GM23338 (cell line): ENCODE data around the gene SCGB3A1. TPM values are rescaled to one million over a fixed set of nuclear protein-coding genes. Genes with fewer than 3 reads are reported as not detected.

ENCODE experiments used
- ATAC-seq: fragments of 200-7000 bp; cut with Tn5 transposase; 3 replicates; pipeline ENCODE4 v1.9.1; 2020
- DNase-seq: peaks from one replicate; pipeline ENCODE4 v3.0.0-alpha.2; 2015; ENCODE audit warnings: low spot score
- H2AFZ ChIP-seq: fragments of 200-600 bp; sonication (generic); 2 replicates; pipeline ENCODE4 v1.8.0; 2016; ENCODE audit warnings: antibody characterized with exemption, mild to moderate bottlenecking, moderate library complexity
- H3F3A ChIP-seq: fragments of 200-600 bp; sonication (generic); replicated peaks from 2 replicates; pipeline ENCODE4 v1.8.0; 2017; ENCODE audit warnings: antibody characterized with exemption, mixed run types, low read depth
- H3K27ac ChIP-seq: fragments of 200-600 bp; sonication (generic); 2 replicates; pipeline ENCODE4 v1.6.1; 2016; ENCODE audit warnings: low read depth
- H3K27me3 ChIP-seq: fragments of 200-600 bp; sonication (generic); 2 replicates; pipeline ENCODE4 v1.8.0; 2016; ENCODE audit warnings: mild to moderate bottlenecking, mixed run types, moderate library complexity; ENCODE audit not compliant: insufficient read depth
- H3K36me3 ChIP-seq: fragments of 200-600 bp; sonication (generic); 2 replicates; pipeline ENCODE4 v1.8.0; 2016; ENCODE audit warnings: mild to moderate bottlenecking; ENCODE audit not compliant: insufficient read depth
- H3K4me1 ChIP-seq: fragments of 200-600 bp; sonication (generic); 2 replicates; pipeline ENCODE4 v1.8.0; 2016; ENCODE audit warnings: mild to moderate bottlenecking, moderate library complexity; ENCODE audit not compliant: insufficient read depth
- H3K4me2 ChIP-seq: fragments of 200-600 bp; sonication (generic); 2 replicates; pipeline ENCODE4 v1.7.1; 2017; ENCODE audit warnings: mixed run types
- H3K4me3 ChIP-seq: fragments of 200-600 bp; sonication (generic); 2 replicates; pipeline ENCODE4 v1.6.1; 2016; ENCODE audit warnings: mixed run types
- H3K79me2 ChIP-seq: fragments of 200-600 bp; sonication (generic); replicated peaks from 2 replicates; pipeline ENCODE4 v1.8.0; 2017; ENCODE audit warnings: mild to moderate bottlenecking; ENCODE audit not compliant: insufficient read depth
- H3K9me2 ChIP-seq: fragments of 200-600 bp; sonication (generic); 2 replicates; pipeline ENCODE4 v1.8.0; 2017; ENCODE audit not compliant: insufficient read depth
- H4K20me1 ChIP-seq: fragments of 200-600 bp; sonication (generic); replicated peaks from 2 replicates; pipeline ENCODE4 v1.8.0; 2017; ENCODE audit warnings: mild to moderate bottlenecking; ENCODE audit not compliant: insufficient read depth
- H3K27ac Mint-ChIP-seq: 2 replicates; pipeline ENCODE4 v1.8.0; 2020; ENCODE audit warnings: inconsistent platforms, mild to moderate bottlenecking, moderate library complexity, mixed read lengths
- H3K27me3 Mint-ChIP-seq: 3 replicates; pipeline ENCODE4 v1.8.0; 2022; ENCODE audit warnings: low read depth, mild to moderate bottlenecking, moderate library complexity, mixed read lengths, inconsistent platforms; ENCODE audit not compliant: insufficient read depth, poor library complexity
- H3K36me3 Mint-ChIP-seq: 3 replicates; pipeline ENCODE4 v1.8.0; 2021; ENCODE audit warnings: low read depth, mild to moderate bottlenecking, inconsistent platforms, moderate library complexity, mixed read lengths
- H3K4me1 Mint-ChIP-seq: 3 replicates; pipeline ENCODE4 v1.8.0; 2020; ENCODE audit warnings: mild to moderate bottlenecking, inconsistent platforms, mixed read lengths
- H3K4me3 Mint-ChIP-seq: 3 replicates; pipeline ENCODE4 v1.8.0; 2021; ENCODE audit warnings: moderate library complexity, mild to moderate bottlenecking, inconsistent platforms, mixed read lengths
- H3K9me3 Mint-ChIP-seq: 3 replicates; pipeline ENCODE4 v1.8.0; 2020; ENCODE audit warnings: moderate library complexity, mild to moderate bottlenecking, inconsistent platforms, mixed read lengths
- CREB1 ChIP-seq: fragments of 250-450 bp; sonication (Bioruptor Pico); IDR thresholded peaks from 2 replicates; pipeline ENCODE4 v1.5.0; 2020; ENCODE audit warnings: low read depth, mild to moderate bottlenecking, moderate library complexity
- EZH2 ChIP-seq: fragments of 200-600 bp; sonication (generic); IDR thresholded peaks from one replicate; pipeline ENCODE4 v1.8.0; 2017; ENCODE audit warnings: antibody characterized with exemption, mild to moderate bottlenecking, low read depth; ENCODE audit not compliant: unreplicated experiment
- EZH2phosphoT487 ChIP-seq: fragments of 200-600 bp; sonication (generic); IDR thresholded peaks from one replicate; pipeline ENCODE4 v1.8.1; 2018; ENCODE audit warnings: antibody characterized with exemption; ENCODE audit not compliant: unreplicated experiment
- JUNB ChIP-seq: IDR thresholded peaks from one replicate; pipeline ENCODE4 v1.6.1; 2016; ENCODE audit warnings: antibody characterized with exemption; ENCODE audit not compliant: unreplicated experiment
- NANOG ChIP-seq: IDR thresholded peaks from 2 replicates; pipeline ENCODE4 v1.6.1; 2016; ENCODE audit warnings: antibody characterized with exemption, borderline replicate concordance
- POLR2AphosphoS5 ChIP-seq: IDR thresholded peaks from 2 replicates; pipeline ENCODE4 v1.6.1; 2016; ENCODE audit warnings: antibody characterized with exemption, low read depth
- STAT1 ChIP-seq: IDR thresholded peaks from one replicate; pipeline ENCODE4 v1.6.1; 2016; ENCODE audit warnings: antibody characterized with exemption; ENCODE audit not compliant: unreplicated experiment
- ZNF114 ChIP-seq: fragments of 250-450 bp; sonication (Bioruptor Pico); IDR thresholded peaks from 2 replicates; pipeline ENCODE4 v1.5.0; 2020; ENCODE audit warnings: mild to moderate bottlenecking, moderate library complexity
- ZNF331 ChIP-seq: fragments of 250-450 bp; sonication (Bioruptor Pico); IDR thresholded peaks from 2 replicates; pipeline ENCODE4 v1.5.0; 2020; ENCODE audit warnings: low read depth, mild to moderate bottlenecking, moderate library complexity
- polyA plus RNA-seq: library from polyadenylated mRNA; unstranded; fragments of >200 nt; fragmentation: Nextera tagmentation; extraction: Ambion mirVana; gene quantifications from 2 replicates; pipeline ENCODE4 v1.2.1, GENCODE V29; 2016
- total RNA-seq: library from RNA; depleted of rRNA; stranded (reverse); fragments of >200 nt; shearing (Covaris generic); gene quantifications from 2 replicates; pipeline ENCODE4 v1.2.3, GENCODE V29; 2014
- TF ChIP-seq, protein P1 (sequence below): IDR thresholded peaks from one replicate; pipeline ENCODE4 v1.6.1; 2018; ENCODE audit warnings: antibody characterized with exemption; ENCODE audit not compliant: unreplicated experiment
- TF ChIP-seq, protein P2 (sequence below), 2 experiments: fragments of 200-600 bp in 1 of 2; sonication (generic) in 1 of 2; conservative IDR thresholded peaks; 2 replicates each; pipeline versions ENCODE4 v1.5.1 to v1.6.1; 2016 to 2017; ENCODE audit warnings: antibody characterized with exemption in 2 of 2, low read depth in 2 of 2, mild to moderate bottlenecking in 2 of 2, moderate library complexity in 1 of 2
- TF ChIP-seq, protein P3 (sequence below): fragments of 250-450 bp; sonication (Bioruptor Pico); IDR thresholded peaks from 2 replicates; pipeline ENCODE4 v1.5.0; 2020; ENCODE audit warnings: mild to moderate bottlenecking, moderate library complexity
- TF ChIP-seq, protein P4 (sequence below): IDR thresholded peaks from 2 replicates; pipeline ENCODE4 v1.6.1; 2016; ENCODE audit warnings: antibody characterized with exemption

Gene SCGB3A1
- total and polyA plus RNA-seq, 2 experiments from 2014 or later, result not detected

DNA sequence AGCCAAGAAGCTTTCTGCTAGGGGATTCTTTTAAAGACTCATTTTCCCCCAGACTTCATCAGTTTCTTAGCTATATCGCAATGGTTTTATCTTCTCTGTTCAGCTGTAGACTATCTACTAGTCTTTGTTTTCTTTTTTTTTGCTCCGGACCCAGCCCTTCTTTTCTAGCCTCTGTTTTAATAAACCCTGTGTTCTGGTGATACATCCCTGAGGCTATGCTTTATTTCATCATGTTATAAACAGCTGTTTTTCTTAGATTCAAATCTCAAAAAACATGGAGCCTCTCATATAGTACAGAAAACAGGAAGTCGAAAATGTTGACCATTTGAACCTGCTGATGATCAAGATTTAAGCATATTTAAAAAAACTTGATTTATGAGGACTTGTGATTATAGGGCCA lies 37.8 kb downstream of the SCGB3A1 start:
- Mint-ChIP-seq H3K27me3 (no peaks in the 10 kb centered on the region), H3K36me3 (peaks cover 75% of the 10 kb centered on the region), H3K27ac (no peak overlapping the region), H3K9me3 (no peaks in the 10 kb centered on the region), H3K4me1 (peaks cover 4% of the 10 kb centered on the region; the same call in 2 of the 3 replicates), H3K4me3 (no peak overlapping the region)
- H3K27me3 ChIP-seq, result no peaks in the 10 kb centered on the region
- H3K79me2 ChIP-seq, result peaks cover 90% of the 10 kb centered on the region
- 0 out of 2 replicates have a peak, but pooled peaks cover 3% of the 10 kb centered on the region for H3K4me1 ChIP-seq
- H3K27ac ChIP-seq, result no peak overlapping the region
- no peak for DNase-seq
- ATAC-seq, result no peak
- no peak overlapping the region for H2AFZ ChIP-seq
- H3K4me3 ChIP-seq, result no peak overlapping the region
- peaks cover 36% of the 10 kb centered on the region for H4K20me1 ChIP-seq
- no peaks in the 10 kb centered on the region for H3K9me2 ChIP-seq
- TF ChIP-seq, protein P1, sequence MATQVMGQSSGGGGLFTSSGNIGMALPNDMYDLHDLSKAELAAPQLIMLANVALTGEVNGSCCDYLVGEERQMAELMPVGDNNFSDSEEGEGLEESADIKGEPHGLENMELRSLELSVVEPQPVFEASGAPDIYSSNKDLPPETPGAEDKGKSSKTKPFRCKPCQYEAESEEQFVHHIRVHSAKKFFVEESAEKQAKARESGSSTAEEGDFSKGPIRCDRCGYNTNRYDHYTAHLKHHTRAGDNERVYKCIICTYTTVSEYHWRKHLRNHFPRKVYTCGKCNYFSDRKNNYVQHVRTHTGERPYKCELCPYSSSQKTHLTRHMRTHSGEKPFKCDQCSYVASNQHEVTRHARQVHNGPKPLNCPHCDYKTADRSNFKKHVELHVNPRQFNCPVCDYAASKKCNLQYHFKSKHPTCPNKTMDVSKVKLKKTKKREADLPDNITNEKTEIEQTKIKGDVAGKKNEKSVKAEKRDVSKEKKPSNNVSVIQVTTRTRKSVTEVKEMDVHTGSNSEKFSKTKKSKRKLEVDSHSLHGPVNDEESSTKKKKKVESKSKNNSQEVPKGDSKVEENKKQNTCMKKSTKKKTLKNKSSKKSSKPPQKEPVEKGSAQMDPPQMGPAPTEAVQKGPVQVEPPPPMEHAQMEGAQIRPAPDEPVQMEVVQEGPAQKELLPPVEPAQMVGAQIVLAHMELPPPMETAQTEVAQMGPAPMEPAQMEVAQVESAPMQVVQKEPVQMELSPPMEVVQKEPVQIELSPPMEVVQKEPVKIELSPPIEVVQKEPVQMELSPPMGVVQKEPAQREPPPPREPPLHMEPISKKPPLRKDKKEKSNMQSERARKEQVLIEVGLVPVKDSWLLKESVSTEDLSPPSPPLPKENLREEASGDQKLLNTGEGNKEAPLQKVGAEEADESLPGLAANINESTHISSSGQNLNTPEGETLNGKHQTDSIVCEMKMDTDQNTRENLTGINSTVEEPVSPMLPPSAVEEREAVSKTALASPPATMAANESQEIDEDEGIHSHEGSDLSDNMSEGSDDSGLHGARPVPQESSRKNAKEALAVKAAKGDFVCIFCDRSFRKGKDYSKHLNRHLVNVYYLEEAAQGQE, result no peak
- TF ChIP-seq JUNB, result no peak
- no peak for TF ChIP-seq STAT1
- TF ChIP-seq ZNF114 (CRISPR knock-in tag), result no peak
- no peak for TF ChIP-seq NANOG
- TF ChIP-seq CREB1 (CRISPR knock-in tag), result no peak
- TF ChIP-seq, protein P2, sequence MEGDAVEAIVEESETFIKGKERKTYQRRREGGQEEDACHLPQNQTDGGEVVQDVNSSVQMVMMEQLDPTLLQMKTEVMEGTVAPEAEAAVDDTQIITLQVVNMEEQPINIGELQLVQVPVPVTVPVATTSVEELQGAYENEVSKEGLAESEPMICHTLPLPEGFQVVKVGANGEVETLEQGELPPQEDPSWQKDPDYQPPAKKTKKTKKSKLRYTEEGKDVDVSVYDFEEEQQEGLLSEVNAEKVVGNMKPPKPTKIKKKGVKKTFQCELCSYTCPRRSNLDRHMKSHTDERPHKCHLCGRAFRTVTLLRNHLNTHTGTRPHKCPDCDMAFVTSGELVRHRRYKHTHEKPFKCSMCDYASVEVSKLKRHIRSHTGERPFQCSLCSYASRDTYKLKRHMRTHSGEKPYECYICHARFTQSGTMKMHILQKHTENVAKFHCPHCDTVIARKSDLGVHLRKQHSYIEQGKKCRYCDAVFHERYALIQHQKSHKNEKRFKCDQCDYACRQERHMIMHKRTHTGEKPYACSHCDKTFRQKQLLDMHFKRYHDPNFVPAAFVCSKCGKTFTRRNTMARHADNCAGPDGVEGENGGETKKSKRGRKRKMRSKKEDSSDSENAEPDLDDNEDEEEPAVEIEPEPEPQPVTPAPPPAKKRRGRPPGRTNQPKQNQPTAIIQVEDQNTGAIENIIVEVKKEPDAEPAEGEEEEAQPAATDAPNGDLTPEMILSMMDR (conservative IDR thresholded peaks at IDR 0.05; ENCODE audit: low read depth in 2 of 2), result no peak
- no peak for TF ChIP-seq EZH2phosphoT487
- TF ChIP-seq, protein P3, sequence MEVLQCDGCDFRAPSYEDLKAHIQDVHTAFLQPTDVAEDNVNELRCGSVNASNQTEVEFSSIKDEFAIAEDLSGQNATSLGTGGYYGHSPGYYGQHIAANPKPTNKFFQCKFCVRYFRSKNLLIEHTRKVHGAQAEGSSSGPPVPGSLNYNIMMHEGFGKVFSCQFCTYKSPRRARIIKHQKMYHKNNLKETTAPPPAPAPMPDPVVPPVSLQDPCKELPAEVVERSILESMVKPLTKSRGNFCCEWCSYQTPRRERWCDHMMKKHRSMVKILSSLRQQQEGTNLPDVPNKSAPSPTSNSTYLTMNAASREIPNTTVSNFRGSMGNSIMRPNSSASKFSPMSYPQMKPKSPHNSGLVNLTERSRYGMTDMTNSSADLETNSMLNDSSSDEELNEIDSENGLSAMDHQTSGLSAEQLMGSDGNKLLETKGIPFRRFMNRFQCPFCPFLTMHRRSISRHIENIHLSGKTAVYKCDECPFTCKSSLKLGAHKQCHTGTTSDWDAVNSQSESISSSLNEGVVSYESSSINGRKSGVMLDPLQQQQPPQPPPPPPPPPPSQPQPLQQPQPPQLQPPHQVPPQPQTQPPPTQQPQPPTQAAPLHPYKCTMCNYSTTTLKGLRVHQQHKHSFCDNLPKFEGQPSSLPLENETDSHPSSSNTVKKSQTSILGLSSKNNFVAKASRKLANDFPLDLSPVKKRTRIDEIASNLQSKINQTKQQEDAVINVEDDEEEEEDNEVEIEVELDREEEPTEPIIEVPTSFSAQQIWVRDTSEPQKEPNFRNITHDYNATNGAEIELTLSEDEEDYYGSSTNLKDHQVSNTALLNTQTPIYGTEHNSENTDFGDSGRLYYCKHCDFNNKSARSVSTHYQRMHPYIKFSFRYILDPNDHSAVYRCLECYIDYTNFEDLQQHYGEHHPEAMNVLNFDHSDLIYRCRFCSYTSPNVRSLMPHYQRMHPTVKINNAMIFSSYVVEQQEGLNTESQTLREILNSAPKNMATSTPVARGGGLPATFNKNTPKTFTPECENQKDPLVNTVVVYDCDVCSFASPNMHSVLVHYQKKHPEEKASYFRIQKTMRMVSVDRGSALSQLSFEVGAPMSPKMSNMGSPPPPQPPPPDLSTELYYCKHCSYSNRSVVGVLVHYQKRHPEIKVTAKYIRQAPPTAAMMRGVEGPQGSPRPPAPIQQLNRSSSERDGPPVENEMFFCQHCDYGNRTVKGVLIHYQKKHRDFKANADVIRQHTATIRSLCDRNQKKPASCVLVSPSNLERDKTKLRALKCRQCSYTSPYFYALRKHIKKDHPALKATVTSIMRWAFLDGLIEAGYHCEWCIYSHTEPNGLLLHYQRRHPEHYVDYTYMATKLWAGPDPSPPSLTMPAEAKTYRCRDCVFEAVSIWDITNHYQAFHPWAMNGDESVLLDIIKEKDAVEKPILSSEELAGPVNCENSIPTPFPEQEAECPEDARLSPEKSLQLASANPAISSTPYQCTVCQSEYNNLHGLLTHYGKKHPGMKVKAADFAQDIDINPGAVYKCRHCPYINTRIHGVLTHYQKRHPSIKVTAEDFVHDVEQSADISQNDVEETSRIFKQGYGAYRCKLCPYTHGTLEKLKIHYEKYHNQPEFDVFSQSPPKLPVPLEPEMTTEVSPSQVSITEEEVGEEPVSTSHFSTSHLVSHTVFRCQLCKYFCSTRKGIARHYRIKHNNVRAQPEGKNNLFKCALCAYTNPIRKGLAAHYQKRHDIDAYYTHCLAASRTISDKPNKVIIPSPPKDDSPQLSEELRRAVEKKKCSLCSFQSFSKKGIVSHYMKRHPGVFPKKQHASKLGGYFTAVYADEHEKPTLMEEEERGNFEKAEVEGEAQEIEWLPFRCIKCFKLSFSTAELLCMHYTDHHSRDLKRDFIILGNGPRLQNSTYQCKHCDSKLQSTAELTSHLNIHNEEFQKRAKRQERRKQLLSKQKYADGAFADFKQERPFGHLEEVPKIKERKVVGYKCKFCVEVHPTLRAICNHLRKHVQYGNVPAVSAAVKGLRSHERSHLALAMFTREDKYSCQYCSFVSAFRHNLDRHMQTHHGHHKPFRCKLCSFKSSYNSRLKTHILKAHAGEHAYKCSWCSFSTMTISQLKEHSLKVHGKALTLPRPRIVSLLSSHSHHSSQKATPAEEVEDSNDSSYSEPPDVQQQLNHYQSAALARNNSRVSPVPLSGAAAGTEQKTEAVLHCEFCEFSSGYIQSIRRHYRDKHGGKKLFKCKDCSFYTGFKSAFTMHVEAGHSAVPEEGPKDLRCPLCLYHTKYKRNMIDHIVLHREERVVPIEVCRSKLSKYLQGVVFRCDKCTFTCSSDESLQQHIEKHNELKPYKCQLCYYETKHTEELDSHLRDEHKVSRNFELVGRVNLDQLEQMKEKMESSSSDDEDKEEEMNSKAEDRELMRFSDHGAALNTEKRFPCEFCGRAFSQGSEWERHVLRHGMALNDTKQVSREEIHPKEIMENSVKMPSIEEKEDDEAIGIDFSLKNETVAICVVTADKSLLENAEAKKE, result no peak
- no peak for TF ChIP-seq EZH2
- TF ChIP-seq ZNF331 (CRISPR knock-in tag), result no peak
- TF ChIP-seq, protein P4, sequence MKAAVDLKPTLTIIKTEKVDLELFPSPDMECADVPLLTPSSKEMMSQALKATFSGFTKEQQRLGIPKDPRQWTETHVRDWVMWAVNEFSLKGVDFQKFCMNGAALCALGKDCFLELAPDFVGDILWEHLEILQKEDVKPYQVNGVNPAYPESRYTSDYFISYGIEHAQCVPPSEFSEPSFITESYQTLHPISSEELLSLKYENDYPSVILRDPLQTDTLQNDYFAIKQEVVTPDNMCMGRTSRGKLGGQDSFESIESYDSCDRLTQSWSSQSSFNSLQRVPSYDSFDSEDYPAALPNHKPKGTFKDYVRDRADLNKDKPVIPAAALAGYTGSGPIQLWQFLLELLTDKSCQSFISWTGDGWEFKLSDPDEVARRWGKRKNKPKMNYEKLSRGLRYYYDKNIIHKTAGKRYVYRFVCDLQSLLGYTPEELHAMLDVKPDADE, result no peak
- no peak for TF ChIP-seq POLR2AphosphoS5
- peaks cover 34% of the 10 kb centered on the region for H3K36me3 ChIP-seq
- H3F3A ChIP-seq, result no peaks in the 10 kb centered on the region
- H3K4me2 ChIP-seq, result no peak overlapping the region
